ENCODE results near the gene SLC1A7.
"Not testable (repeated sequence)": the region's sequence is repeated elsewhere in the genome, so short reads cannot be mapped to it uniquely, and the experiment has no call there.

SLC1A7 gene

DNA sequence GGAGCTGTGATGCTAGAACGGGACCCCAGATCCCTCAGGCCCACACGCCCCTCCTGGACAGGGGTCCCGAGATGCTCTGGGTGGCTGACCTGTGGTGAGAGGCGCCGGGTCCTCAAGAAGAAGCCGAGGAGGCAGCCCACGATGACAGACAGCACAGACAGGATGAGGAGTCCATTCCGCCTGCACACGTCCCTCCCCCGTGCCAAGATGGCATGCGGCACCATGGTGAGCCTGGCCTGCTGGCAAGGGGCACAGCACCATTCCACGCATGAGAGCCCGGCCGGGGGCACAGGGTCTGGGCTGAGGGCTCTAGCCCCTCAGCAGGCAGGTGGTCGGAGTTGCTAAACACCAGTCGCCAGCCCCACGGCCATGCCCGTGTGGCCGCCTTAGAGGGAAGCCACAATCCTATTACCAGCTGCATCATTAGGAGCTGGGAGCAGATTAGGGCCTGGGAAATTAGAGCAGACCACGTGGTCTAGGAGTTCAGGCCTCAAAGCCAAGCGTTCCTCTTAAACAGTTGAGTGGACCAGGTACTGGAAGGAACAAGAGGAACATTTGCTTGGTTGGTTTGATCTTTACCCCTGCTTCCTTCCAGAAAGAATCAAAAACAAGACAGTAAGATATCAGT, at the start of gene SLC1A7:
Gene SLC1A7 (minus strand): TSS at position 413 of the 628 bp plus-strand sequence. CDS start 189 bp downstream, at position 224.
- H3K4me3 ChIP-seq (ENCODE audit: low read length): no peak within 1 kb of the TSS
- DNase-seq (ENCODE audit: low read depth): no peak
- TF ChIP-seq, protein P1, sequence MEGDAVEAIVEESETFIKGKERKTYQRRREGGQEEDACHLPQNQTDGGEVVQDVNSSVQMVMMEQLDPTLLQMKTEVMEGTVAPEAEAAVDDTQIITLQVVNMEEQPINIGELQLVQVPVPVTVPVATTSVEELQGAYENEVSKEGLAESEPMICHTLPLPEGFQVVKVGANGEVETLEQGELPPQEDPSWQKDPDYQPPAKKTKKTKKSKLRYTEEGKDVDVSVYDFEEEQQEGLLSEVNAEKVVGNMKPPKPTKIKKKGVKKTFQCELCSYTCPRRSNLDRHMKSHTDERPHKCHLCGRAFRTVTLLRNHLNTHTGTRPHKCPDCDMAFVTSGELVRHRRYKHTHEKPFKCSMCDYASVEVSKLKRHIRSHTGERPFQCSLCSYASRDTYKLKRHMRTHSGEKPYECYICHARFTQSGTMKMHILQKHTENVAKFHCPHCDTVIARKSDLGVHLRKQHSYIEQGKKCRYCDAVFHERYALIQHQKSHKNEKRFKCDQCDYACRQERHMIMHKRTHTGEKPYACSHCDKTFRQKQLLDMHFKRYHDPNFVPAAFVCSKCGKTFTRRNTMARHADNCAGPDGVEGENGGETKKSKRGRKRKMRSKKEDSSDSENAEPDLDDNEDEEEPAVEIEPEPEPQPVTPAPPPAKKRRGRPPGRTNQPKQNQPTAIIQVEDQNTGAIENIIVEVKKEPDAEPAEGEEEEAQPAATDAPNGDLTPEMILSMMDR (IDR thresholded peaks at IDR 0.05; ENCODE audit: insufficient read depth, low read depth, low read length, missing control alignments): no peak

DNA sequence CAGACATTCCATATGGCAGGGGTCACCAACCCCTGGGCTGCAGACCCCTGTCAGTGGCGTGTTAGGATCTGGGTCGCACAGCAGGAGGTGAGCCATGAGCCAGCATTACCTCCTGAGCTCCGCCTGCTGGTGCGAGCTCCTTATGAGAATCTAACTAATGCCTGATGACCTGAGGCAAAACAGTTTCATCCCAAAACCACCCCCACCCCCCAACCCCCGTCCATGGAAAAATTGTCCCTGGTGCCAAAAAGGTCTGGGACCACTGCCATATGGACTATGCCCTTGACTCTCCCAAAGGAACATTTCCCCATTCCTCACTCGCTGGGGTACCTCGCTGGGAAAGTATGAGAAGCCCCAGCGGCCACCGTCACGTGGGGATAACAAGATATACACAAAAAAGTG, 47.8 kb upstream of the SLC1A7 start:
- no peak overlapping the region for H3K4me3 ChIP-seq (ENCODE audit: low read length)
- TF ChIP-seq, protein P1 (IDR thresholded peaks at IDR 0.05; ENCODE audit: insufficient read depth, low read depth, low read length, missing control alignments): no peak
- DNase-seq (ENCODE audit: low read depth): no peak

DNA sequence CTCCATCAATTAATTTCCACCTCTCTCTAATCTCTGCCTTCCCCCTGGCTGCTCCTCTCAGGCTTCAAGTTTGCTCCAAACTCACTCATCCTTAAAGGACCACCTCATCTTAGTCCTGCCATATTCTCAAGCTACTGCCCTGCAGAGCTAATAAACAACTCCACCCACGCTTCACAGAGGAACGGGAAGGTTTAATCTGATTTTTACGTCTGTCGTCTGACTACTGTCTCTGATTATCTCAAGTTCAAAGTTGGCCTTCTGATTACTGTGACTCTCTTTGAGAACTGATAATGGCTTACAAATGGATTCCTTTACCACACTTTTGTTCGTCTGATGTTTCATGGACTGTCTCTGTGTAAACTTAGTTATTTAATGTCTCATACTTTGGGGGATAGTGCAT, 46.6 kb upstream of the SLC1A7 start:
- TF ChIP-seq, protein P1 (IDR thresholded peaks at IDR 0.05; ENCODE audit: insufficient read depth, low read depth, low read length, missing control alignments): no peak
- no peak for DNase-seq (ENCODE audit: low read depth)
- H3K4me3 ChIP-seq (ENCODE audit: low read length): no peak overlapping the region

DNA sequence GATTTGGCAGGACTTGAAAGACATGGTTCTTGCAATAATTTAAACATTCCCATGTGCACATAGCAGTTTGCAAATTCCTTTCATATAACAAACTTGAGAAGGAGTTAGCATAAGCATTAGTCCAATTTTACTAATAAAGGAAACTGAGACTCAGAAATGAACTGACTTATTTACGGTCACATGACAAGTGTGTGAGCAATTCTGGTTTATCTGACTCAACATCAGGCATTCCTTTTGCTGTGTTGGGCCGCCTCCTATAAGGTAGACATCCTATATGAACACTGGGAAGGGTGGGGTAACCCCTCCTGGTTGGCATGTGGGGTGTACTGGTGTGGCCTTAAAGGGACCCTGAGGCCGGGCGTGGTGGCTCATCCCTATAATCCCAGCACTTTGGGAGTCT, 45.7 kb upstream of the SLC1A7 start:
- peak; percentile 76 for DNase-seq (ENCODE audit: low read depth)
- TF ChIP-seq, protein P1 (IDR thresholded peaks at IDR 0.05; ENCODE audit: insufficient read depth, low read depth, low read length, missing control alignments): no peak
- H3K4me3 ChIP-seq (ENCODE audit: low read length): no peak overlapping the region

DNA sequence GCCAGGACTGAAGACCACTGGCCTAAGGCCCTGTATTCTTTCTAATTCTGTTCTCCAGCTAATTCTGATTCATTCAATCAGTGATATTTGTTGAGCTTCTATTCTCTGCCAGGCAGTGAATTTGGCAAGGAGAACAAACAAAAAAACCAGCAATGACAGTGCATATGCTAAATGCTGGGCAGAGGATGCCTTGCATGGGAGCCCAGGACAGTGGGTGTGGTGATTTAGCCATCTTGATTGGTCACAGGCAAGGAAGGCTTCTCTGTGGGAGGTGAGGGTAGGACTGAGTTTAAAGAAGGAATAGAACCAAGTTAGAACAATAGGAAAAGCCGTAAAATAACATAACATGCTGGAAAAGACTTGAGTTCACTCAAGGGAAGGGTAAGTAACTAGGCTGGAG, 45.0 kb upstream of the SLC1A7 start:
- H3K4me3 ChIP-seq (ENCODE audit: low read length): no peak overlapping the region
- TF ChIP-seq, protein P1 (IDR thresholded peaks at IDR 0.05; ENCODE audit: insufficient read depth, low read depth, low read length, missing control alignments): no peak
- DNase-seq (ENCODE audit: low read depth): no peak

DNA sequence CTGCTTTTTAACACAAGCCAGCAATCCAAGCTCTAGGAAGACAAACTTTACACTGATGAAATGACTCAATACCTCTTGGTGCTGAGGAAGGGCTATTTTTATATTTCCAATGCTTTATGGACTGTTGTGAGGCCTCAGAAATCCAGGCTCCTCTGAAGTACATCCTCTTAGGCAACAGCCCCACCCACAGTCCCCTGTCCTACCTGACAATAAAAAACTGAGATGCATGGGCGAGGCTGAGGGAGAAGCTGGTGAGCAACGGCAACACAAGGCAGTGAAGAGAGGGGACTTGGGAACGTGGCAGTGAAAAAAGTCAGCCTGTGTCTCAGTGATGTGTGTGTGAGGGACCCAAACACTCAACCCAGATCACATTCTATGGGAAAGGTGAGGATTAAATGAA, 44.1 kb upstream of the SLC1A7 start:
- no peak for DNase-seq (ENCODE audit: low read depth)

DNA sequence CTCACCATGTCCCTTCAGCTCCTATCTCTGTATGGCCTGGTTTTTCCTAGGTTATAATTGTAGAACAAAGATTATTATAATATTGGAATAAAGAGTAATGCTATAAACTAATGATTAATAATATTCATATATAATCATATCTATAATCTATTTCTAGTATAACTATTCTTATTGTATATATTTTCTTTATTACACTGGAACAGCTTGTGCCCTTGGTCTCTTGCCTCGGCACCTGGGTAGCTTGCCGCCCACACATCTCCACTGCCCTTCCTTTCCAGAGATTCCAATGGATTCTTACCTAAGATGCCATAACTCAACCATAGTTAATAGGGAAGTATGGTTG, 43.5 kb upstream of the SLC1A7 start:
- not testable (repeated sequence) for H3K4me3 ChIP-seq (ENCODE audit: low read length); DNase-seq (ENCODE audit: low read depth)

More for the DNA sequence above, 44.1 kb upstream of the SLC1A7 start:
- no peak overlapping the region for H3K4me3 ChIP-seq (ENCODE audit: low read length)
- TF ChIP-seq, protein P1 (IDR thresholded peaks at IDR 0.05; ENCODE audit: insufficient read depth, low read depth, low read length, missing control alignments): no peak
